ENCODE measurements around the gene INTS4.
"Not testable (repeated sequence)": the region's sequence is repeated elsewhere in the genome, so short reads cannot be mapped to it uniquely, and the experiment has no call there.

DNA sequence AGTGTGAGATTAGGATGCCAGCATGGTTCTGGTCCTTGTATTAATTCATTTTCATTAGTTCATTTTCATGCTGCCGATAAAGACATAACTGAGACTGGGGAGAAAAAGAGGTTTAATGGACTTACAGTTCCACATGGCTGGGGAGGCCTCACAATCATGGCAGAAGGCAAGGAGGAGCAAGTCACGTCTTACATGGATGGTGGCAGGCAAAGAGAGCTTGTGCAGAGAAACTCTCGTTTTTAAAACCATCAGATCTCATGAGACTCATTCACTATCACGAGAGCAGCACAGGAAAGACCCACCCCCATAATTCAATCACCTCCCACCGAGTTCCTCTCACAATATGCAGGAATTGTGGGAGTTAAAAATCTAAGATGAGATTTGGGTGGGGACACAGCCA, 150.8 kb downstream of the INTS4 start:
- TF ChIP-seq, protein P1, sequence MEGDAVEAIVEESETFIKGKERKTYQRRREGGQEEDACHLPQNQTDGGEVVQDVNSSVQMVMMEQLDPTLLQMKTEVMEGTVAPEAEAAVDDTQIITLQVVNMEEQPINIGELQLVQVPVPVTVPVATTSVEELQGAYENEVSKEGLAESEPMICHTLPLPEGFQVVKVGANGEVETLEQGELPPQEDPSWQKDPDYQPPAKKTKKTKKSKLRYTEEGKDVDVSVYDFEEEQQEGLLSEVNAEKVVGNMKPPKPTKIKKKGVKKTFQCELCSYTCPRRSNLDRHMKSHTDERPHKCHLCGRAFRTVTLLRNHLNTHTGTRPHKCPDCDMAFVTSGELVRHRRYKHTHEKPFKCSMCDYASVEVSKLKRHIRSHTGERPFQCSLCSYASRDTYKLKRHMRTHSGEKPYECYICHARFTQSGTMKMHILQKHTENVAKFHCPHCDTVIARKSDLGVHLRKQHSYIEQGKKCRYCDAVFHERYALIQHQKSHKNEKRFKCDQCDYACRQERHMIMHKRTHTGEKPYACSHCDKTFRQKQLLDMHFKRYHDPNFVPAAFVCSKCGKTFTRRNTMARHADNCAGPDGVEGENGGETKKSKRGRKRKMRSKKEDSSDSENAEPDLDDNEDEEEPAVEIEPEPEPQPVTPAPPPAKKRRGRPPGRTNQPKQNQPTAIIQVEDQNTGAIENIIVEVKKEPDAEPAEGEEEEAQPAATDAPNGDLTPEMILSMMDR (IDR thresholded peaks at IDR 0.05), result not testable (repeated sequence)
- not testable (repeated sequence) for TF ChIP-seq POLR2A, EP300 (IDR thresholded peaks at IDR 0.05)
